Lower leg skin (tissue), 3 donors: ENCODE results near the gene CACNG6.

Experiments used
- CTCF ChIP-seq, 3 donors: fragments of 450-650 bp; IDR thresholded peaks; one replicate each; pipeline ENCODE4 v1.5.1; 2016; ENCODE audit warnings: antibody characterized with exemption in 3 of 3, mild to moderate bottlenecking in 3 of 3, moderate library complexity in 2 of 3
- POLR2A ChIP-seq, 2 donors: fragments of 450-650 bp; IDR thresholded peaks; one replicate each; pipeline ENCODE4 v1.6.1; 2016 to 2017; ENCODE audit warnings: antibody characterized with exemption in 2 of 2, mild to moderate bottlenecking in 1 of 2, moderate library complexity in 1 of 2

GRCh38 chr19:53969366-53969765, 22.1 kb upstream of the CACNG6 start:
- no peak for TF ChIP-seq CTCF (IDR thresholded peaks at IDR 0.05)
- no peak for TF ChIP-seq POLR2A (IDR thresholded peaks at IDR 0.05)
